GM19372 (cell line): Measurements from ENCODE around the gene PTPRC.

Experiments used
- ATAC-seq: cut with Tn5 transposase; IDR thresholded peaks from one replicate; pipeline ENCODE4 v1.9.1; 2021; ENCODE audit warnings: mild to moderate bottlenecking, low read depth, moderate library complexity; ENCODE audit not compliant: unreplicated experiment

The PTPRC gene

GRCh38 chr1:198620951-198621824 lies 17.7 kb upstream of the PTPRC start:
- peak; percentile 54 for ATAC-seq

- no peak for ATAC-seq
Observed at GRCh38 chr1:198622001-198622400, 16.8 kb upstream of the PTPRC start.

- no peak for ATAC-seq
Observed at GRCh38 chr1:198623752-198624647, 14.8 kb upstream of the PTPRC start.

GRCh38 chr1:198624648-198624980 lies 14.2 kb upstream of the PTPRC start:
- ATAC-seq: no peak

- no peak for ATAC-seq
Observed at GRCh38 chr1:198627436-198628066, 11.3 kb upstream of the PTPRC start.

GRCh38 chr1:198628067-198628455 lies 10.8 kb upstream of the PTPRC start:
- no peak for ATAC-seq

GRCh38 chr1:198629610-198630009 lies 9.2 kb upstream of the PTPRC start:
- no peak for ATAC-seq

- no peak for ATAC-seq
Observed at GRCh38 chr1:198630863-198631262, 8.0 kb upstream of the PTPRC start.

GRCh38 chr1:198631292-198631691 lies 7.5 kb upstream of the PTPRC start:
- ATAC-seq: no peak

GRCh38 chr1:198632007-198632406 lies 6.8 kb upstream of the PTPRC start:
- ATAC-seq: no peak

GRCh38 chr1:198633675-198634121 lies 5.1 kb upstream of the PTPRC start:
- no peak for ATAC-seq

GRCh38 chr1:198635964-198636363 lies 2.9 kb upstream of the PTPRC start:
- no peak for ATAC-seq

GRCh38 chr1:198636391-198636790 lies 2.4 kb upstream of the PTPRC start:
- no peak for ATAC-seq

- ATAC-seq: no peak
Observed at GRCh38 chr1:198637157-198637556, 1.7 kb upstream of the PTPRC start.

GRCh38 chr1:198637916-198638437 lies 863 bp upstream of the PTPRC start:
- no peak for ATAC-seq

GRCh38 chr1:198638441-198638840 lies 399 bp upstream of the PTPRC start:
- ATAC-seq: peak; percentile 18

- ATAC-seq: no peak
Observed at GRCh38 chr1:198639671-198640143, 867 bp downstream of the PTPRC start.

GRCh38 chr1:198640174-198640573 lies 1.3 kb downstream of the PTPRC start:
- ATAC-seq: no peak

GRCh38 chr1:198641501-198641900 lies 2.7 kb downstream of the PTPRC start:
- ATAC-seq: peak; percentile 57

GRCh38 chr1:198641966-198642668 lies 3.3 kb downstream of the PTPRC start:
- no peak for ATAC-seq
